NCI-H128 (cell line): ENCODE measurements around the gene UACA.

Experiments
- DNase-seq: peaks from one replicate; lab custom pipeline; 2025; ENCODE audit not compliant: unreplicated experiment; lab: John Stamatoyannopoulos, UW

Gene UACA

DNA sequence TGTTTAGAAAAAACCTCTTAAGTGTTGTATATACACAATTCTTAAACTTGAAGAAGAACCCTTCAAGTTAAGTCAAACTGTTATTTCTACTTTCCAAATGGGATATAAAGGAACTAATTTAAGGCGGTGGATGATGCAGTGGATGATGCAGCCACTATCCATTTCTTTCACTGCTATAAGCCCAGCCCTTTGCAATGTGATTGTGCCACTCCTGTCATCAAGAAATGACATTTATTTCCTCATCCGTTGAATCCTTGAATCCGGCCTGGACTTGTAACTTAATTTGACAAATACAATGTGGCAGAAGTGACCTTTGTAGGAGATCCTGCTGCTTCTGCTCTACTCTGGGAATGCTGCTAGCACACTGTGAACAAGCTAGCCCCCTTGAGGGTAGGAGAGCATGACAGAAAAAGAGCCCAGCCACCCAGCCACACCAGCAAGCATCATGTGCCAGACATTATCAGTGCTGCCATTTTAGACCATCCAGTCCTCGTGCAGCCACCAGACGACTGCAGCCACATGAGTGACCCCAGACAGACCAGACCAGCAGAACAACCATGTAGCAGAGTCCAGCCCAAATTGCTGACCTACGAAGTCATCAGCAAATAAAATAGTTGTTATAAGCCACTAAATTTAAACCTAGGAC, 47.4 kb downstream of the UACA start:
- DNase-seq: no peak

DNA sequence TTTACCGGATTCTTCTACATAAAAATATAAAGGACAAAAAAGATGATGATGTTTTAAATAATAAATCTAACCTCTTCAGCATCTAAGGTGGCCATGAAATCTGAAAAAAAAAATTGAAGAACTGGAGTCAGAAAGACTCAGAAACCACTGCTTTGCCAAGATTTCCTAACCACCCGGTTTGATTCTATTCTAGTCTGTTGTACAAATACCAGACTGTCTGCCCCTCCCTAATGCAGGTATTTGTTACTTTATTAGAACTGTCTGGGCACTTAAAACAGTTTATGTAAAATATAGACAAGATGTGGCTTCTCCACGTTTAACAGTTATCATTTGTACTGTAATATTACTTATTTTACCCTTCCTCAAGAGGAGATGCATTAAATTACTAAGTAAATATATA, 48.8 kb downstream of the UACA start:
- DNase-seq: no peak

DNA sequence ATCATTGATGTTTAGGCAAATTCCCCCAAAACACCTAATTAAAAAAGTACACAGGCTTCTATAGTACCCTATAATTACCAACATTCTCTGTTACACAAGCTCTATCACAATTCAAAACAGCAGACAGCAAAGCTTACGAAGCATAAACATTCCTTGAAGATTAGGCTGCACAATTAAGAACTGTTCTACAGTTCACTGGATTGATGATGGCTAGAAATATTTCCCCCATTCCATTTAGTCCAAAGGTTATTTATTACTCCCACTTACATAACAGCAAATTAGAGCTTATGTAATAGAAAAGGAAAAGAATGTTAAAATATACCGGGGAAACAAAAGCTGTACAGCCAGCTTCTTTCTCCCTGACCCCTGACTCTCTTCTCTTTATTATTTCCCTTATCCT, 49.3 kb downstream of the UACA start:
- no peak for DNase-seq

DNA sequence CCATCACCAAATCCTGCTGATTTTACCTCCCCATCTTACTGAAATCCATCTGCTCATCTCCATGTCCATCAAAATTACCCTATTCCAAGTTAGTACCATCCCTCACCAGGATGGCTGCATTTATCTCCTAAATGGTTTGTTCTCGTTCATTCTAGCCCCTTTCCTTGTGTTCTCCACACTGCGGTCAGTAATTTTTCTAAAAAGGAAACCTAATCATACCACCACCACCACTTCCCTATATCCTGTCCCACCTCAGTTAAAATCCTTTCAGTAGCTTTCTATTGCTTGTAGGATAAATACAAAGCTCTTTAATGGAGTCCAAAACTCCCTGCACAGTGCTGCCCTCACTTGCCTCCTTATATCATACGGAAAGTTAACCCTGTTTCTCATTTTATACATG, 51.1 kb downstream of the UACA start:
- DNase-seq: no peak

DNA sequence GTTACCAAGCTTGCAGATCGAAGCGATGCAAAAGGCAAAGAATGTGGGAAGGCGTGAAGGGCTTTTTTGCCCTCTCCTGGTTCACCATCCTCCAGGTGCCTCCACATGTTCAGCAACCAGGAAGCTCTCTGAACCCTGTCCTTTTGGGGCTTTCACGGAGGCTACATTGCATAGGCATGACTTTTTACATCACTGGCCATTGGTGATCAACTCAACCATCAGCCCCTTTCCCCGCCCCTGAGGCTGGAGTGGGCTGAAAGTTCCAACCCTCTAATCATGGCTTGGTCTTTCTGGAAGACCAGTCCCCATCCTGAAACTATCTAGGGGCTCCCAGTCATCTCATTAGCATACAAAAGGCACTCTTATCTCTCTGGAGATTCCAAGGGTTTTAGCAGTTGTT, 52.6 kb downstream of the UACA start:
- no peak for DNase-seq

DNA sequence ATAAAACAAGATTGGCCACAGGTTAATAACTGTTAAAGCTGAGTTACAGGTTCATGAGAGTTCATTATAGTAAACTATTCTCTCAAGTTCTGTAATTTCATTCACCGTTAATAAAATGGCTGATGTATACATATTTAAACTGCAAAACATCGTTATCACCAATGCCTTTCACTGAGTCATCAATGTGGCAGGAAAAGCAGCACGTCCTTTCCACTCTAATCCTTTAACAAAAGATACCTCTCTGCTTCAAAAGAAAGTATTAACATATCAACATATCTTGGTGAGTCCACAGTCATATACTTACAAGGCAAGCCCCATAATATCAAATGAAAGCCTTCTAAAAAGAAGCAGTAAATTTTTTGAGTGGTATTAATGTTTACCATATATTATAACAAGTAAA, 54.5 kb downstream of the UACA start:
- DNase-seq: no peak

DNA sequence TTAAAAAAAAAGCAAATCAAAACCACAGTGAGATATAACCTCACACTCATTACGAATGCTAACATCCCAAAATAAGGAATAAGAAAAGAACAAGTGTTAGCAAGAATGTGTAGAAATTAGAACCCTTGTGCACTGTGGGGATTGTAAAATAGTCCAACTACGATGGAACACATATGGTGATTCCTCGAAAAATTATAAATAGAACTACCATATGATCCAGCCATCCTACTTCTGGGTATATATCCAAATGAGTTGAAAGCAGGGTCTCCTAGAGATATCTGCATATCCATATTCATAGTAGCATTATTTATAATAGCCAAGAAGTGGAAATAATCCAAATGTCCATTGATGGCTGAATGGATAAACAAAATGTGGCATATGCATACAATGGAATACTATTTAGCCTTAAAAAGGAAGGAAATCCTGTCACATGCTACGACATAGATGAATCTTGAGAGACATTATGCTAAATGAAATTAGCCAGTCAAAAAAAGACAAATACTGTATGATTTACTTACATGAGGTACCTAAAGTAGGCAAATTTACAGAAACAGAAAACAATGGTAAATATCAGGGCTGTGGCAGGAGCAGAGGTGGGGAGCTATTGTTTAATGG, 55.6 kb downstream of the UACA start:
- DNase-seq: no peak

DNA sequence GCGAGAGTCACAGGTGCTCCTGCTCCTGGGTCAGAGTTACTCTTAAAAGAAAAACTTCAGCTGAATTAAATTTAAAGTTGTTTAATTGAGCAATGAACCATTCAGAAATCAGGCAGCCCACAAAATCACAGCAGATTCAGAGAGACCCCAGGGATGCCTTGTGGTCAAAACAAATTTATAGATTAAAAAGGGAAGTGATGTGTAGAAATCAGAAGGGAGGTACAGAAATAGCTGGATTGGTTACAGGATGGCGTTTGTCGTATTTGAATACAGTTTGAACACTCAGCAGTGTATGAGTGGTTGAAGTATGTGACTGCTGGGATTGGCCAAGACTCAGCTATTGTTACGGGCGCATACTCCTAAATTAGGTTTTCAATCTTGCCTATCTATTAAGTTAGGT, 58.6 kb downstream of the UACA start:
- no peak for DNase-seq

DNA sequence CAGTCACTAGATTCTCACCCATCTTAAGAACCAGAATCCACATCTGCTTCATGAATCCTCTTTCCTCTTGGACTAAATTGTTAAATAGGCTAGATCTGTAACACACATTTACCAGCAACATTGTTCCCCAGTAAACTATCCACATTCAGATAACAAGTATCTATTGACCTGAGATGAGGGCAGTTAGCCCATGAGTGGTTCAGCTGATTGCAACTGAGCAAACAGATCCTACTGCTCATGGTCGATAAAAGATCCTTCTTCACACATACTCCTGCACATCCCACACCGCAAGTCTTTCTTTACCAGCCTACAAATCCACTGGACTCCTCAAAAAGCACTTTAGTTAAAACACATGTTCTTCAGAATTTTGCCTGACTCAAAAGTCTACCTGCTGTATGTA, 59.2 kb downstream of the UACA start:
- no peak for DNase-seq

DNA sequence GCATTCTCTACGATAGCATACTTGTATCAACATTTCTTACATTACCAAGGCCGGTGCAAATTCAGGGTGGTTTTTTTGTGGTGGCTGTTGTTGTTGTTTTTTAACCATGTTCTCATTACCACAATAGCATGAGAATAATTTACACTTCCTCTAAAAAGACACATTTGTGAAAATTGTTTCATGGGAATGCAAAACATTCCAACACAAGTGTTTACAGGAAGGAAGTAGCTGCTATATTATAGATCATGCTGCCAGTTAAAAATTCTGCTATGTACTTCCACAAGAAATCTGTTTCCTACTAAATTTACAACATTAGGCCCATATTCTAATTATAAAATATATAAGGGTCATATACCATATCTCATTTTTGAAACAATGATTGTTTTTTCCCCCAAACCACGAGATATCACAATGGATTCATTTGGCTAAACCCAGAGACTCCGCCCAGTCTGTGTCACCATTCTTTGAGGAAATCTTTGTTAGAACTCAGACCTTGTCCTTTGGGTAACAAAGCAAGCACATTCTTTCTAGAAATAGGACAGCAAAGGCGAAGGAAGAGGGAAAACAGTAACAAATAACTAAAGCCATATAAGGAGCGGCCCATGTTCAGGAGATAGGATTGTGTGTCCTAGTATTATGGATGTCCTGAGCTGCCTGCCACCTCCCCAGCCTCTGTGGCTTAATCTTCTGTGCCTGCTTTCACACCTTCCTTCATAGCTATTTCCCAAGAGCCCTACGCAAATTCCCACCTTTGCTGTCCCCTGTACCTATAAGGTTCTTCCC, 60.1 kb downstream of the UACA start:
- no peak for DNase-seq

DNA sequence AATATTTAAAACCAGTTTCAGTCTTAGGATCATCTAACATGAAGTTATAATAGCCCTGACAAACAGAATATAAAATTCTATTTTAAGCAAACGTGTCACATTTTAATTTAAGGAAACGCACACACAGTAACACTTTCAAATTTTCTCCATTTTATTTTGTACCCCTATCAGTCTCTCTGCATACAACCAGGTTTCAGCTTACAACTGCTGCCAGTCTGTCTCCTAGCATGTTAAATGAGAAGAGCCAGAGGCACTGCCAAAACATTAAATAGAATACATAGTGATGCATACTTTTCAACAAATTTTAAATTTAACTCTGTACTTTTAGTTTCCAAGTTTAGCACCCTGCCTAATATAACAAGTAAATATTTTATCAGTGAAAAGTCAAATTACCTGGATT, 60.8 kb downstream of the UACA start:
- DNase-seq: no peak

DNA sequence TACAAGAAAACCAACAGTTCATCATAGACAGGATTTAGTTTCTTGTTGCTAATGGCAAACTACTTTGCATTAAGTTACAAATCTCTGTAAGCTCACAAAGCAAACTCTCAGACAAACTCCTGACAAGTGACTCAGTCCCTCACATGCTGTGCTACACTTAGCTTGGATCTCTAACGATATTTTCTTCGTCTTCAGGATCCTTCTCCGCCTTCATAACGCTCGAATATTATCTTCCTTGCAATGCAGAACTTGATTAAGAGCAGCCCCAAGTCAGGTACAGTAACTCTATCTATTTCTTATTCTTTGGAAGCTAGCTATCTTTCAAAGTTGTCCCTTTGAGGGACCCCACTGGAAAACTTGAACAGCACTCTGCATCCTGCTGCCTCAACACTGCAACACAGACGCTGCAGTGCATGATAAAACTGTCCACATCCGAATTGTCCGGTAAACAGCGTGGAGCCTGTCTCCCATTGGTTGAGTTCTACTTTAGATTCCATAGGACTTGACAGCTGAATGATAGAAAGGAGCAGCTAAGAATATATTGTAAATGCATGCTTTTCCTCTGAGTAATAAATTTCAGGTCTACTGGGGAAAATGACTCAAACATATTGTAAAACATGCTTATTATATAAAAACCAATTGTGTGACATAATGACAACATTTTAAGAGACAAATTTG, 61.3 kb downstream of the UACA start:
- no peak for DNase-seq

DNA sequence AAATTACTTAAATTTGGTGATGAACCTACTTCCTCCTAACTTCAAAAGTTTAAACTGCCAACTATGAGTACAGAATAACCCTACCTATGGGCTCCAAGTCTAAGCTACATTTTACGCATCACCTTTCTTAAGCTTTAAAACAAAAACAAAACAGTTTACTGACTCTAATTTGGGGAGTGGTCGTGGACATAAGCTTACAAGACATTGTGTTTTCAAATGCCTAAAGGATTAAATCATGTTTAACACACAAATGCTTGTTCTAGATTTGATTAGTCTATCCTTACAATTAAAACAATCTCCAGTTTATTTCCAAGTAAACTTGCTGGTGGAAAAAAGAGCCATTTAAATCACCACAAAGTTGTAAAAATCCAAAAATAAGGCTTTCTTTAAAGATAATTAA, 62.2 kb downstream of the UACA start:
- DNase-seq: no peak

DNA sequence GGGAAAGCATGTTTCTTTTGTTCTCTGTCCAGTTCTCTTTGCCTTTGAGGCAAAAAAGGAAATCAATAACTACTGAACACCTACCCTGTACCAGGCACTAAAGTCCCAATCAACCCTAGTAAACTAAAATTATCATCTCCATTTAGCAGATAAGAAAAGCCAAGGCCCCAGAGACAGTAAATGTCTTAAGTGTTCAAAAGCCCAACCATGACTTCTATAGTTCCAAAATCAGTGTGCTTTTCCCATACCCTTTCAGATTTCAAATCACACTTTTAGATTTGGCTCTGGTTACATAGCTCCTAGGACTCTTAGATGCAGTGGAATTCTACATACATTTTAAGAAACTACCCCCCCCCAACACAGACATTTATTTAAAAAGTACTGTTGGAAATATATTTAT, 63.5 kb downstream of the UACA start:
- no peak for DNase-seq

DNA sequence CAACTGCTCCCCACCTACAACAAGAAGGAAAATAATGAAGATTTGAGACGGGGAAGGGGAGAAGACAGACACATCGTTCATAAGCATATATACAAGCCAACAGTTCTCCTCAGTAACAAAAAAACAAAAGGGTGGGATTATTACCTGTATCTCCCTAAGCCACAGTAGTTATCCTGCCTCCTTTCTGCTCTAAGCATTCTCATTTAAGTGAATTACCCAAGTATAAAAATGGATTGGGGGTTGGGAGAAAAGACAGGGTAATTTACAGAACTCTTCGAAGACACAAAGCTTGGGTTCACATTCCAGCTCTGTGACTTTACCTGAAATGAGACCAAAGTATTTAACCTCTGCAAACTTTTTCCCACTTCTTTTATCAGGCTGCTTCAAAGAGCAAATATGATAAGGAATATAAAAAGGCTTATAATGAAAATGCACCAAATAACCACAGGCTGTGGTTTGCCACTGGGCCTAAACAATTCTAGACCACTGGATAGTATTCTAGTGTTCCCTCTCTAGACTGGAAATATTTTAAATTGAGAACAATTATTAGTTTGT, 64.4 kb downstream of the UACA start:
- DNase-seq: no peak

DNA sequence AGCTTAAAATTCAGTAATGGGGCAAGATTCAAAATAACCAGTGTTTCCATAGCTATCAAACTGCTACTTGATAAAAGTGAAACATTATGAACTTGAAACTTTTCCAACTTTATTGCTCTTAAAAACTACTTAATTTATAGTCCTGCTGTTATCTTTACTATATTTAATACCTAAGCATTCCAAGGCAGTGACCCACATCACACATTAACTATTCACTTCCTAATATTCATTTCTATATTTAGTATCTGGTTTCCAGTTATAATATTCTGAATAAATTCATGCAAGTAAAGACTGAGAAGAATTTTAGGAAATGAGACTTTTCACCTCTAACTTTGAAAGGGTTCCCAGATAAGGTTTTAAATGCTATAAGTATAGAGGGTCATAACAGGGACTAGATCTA, 64.9 kb downstream of the UACA start:
- no peak for DNase-seq

DNA sequence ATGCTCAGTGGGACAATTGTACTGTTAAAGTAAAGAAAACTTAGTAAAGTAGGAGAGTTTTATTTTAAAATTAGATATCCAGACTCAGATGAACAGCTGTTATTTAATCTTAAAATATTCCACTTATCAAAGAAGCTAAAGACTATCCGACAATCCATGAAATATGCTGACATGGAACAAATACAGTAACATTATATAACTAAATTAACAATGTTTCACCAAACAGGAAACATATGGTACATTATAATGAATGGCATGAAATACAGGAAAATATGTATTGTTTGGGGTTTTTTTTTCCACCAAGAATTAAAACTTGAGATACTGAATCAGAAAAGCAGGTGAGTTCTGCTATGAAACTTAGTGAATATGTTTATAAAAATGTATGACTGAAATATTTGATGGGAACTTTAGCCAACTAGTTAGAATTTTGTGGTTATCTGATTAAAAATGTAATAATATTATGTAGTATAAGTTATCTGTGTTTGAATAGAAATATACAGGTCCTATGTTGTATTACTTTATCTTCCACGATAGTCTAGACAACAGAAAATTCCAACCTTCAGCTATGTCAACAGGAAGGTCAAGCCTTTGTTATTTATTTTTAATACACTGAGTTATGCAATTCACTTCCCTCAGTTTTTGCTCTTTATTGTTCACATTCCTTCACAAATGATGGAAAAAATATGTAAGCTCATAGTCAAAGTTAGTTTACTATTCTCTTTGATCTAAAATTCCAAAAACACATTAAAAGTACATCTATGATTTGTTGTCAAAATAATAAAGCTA, 72.7 kb downstream of the UACA start:
- DNase-seq: no peak

DNA sequence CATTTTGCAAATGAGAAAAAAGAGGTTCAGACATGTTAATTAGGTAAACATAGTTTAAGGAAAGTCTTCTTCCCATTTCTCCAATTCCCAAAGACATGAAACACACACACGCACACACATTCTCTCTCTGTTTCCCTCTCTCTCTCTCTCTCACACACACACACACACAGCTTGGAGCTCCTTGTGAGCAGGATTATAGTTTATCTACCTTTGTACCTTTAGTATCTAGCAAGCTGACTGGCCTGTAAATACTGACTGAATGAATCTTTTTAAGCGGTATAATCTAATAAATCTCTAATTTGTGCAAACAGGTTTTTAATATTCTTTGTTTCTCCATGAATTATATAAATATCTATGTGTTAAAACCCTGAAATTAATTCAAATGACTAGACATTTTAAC, 73.3 kb downstream of the UACA start:
- DNase-seq: no peak

DNA sequence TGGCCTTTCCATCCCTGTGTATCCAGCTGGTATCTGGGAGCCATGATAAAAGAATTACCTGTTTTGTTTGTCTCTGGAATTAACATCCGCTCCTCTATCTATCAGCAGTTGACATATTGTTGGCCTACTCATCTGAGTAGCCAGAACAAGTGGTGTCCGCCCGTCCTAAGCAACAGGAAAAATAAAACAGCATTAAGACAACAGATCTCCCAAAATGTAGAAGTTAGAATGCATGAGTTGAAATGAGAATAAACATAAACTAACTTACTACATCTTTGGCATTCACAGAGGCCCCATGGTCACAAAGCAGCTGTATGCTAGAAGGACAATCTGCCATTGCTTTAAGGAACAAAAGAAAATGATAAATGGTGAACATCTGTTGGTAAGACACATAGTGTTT, 75.9 kb downstream of the UACA start:
- no peak for DNase-seq

DNA sequence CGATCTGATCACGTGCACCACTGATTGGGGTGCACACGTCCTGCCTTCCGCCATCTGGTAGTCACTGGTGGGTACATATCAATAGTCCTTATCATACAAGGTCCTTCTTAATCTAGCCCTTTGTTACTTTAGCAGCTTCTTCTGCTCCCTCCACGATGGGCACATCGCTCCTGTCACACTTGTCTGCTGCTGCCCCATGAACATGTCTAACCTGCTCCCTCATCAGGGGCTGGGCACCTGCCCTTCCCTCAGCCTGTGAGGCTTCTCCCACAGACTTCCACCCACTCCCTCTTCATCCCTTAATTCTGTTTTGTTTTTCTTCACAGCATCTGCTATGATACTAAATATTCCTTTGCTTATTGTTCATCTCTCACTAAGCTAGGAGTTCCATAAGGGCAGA, 82.5 kb downstream of the UACA start:
- DNase-seq: no peak

DNA sequence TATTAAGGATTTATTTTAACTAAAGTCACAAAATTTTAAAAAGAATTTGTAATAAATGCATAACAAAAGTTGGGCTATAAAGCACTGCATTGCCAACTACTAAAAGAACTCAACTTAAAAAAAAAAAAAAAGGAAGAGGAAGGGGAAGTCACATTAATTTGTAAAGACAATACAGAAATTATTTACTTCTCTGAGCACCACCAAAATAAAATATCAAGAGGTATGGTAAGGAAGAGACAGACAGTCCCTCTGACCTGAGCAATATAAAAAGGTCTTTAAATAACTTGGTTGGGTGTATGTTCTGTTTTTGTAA, 83.5 kb downstream of the UACA start:
- no peak for DNase-seq
